GM18511 (cell line): ENCODE measurements around the gene TOMM6.
"Not testable (repeated sequence)": the region's sequence is repeated elsewhere in the genome, so short reads cannot be mapped to it uniquely, and the experiment has no call there.

Source experiments
- ATAC-seq: cut with Tn5 transposase; IDR thresholded peaks from one replicate; pipeline ENCODE4 v1.9.1; 2021; ENCODE audit warnings: mild to moderate bottlenecking, moderate library complexity; ENCODE audit not compliant: unreplicated experiment

The TOMM6 gene

DNA sequence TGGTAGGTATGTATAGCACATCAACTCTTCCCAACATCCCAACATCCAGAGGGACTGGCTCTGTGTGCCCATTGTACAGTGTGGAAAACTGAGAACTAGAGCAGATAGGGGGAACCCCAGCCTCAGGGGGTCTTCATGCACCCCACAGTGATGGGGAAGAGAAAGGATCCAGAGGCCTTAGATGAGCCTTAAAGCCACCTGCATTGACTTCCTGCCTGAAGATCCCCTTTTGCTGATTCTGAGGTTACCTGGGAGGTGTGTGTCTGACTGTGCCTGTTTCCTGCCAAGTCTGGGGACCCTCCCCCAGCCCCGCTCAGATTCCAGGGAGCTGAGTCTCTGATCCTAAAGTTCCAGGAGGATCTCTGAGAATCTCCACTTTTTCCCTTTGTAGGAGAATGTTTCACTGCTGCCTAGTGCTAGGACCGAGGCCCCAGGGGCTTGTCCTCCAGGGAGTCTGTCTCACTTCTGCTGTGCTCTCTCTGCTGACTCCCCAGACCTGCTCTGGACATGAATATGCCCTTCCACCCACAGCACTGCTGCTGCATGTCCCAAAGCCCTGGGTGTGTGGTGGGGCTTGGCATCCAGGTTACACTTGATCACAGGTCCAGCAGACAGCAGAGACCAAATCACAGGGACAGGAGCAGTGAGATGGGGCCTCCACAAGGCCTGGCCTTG, 27.5 kb upstream of the TOMM6 start:
- no peak for ATAC-seq

DNA sequence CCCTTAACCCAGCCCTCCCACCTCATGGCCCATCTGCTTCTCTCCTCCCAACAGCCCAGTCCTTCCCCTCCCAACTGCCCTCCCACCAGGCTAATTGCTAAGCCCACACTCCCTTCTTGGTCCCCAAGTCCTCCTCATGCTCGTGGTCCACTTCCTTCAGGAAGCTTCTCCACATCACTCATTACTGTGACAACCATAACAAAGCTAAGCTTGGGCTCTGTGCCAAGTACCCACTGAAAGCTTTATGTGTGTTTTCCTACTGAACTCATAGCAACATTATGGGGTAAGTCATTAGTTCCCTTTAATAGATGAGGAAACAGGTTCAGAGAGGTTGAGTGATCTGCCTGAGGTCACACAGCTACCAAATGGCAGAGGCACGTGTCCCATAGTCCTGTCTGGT, 24.0 kb upstream of the TOMM6 start:
- ATAC-seq, result no peak

GRCh38 chr6:41766043-41766664, 21.3 kb upstream of the TOMM6 start:
- ATAC-seq, result not testable (repeated sequence)

GRCh38 chr6:41767112-41767833, 20.2 kb upstream of the TOMM6 start:
- no peak for ATAC-seq

GRCh38 chr6:41768545-41769308, 18.8 kb upstream of the TOMM6 start:
- ATAC-seq, result no peak

- no peak for ATAC-seq
Measured at GRCh38 chr6:41769376-41769775, 18.1 kb upstream of the TOMM6 start.

GRCh38 chr6:41770381-41771057, 17.0 kb upstream of the TOMM6 start:
- no peak for ATAC-seq

DNA sequence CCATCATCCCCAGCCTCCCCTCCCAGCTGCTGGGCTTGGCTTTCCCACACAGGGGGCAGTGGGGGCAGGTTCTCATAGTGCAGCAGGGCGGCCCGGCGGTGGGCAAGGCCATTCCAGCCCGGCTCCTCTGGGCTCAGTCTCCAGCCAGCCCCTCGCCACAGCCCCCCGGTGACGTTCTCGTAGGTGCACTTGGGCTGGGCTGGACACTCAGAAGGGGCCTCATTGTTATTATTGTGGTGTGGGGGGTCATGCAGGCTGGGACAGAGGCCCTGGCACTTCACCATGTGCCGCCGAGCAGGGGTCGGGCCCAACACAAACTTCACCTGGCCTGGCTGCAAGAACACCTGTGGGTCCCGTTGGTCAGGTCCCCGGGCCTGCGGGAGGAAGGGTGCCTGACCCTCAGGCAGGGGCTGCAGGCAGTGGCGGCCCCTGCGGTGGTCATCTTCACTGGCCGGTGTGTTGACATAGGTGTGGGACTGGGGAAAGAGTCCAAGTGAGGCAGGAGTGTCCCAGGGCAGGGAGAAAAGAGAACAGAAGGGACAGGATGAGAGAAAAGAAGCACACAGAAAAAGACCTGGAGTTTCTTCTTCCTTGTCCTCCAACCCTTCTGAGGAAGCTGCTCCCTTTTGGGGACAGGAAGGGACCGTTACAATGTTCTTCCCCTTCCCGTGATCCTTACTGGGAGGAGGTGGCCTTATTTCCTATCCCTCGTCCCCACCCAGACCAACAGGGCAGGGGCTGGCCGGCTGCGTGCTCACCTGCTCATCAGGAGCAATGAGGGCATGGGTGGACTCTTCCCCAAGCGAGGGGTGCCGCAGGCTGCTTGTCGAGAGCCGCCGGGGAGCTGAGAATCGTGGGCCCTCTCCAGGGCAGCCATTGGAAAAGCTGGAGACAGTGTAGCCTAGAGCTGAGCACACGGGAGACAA, 16.2 kb upstream of the TOMM6 start:
- no peak for ATAC-seq

DNA sequence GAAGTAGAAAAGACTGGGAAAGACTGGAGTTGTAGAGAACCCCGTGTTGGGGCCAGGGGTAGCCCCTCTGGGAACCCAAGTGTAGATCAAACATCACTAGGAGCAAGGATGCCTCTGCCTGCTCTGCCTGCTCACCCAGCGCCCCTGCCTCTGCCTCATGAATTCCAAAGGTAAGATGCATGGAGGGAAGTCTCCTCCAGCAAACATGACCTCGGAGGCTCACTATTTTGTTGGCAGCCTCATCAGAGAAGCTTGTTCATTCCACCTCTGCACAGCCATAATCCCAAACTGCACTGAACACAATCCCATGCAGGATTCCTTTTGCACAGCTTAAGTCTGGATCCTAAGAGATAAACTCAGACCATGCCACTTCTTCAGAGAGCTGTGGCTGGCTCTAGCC, 12.7 kb upstream of the TOMM6 start:
- ATAC-seq, result no peak

DNA sequence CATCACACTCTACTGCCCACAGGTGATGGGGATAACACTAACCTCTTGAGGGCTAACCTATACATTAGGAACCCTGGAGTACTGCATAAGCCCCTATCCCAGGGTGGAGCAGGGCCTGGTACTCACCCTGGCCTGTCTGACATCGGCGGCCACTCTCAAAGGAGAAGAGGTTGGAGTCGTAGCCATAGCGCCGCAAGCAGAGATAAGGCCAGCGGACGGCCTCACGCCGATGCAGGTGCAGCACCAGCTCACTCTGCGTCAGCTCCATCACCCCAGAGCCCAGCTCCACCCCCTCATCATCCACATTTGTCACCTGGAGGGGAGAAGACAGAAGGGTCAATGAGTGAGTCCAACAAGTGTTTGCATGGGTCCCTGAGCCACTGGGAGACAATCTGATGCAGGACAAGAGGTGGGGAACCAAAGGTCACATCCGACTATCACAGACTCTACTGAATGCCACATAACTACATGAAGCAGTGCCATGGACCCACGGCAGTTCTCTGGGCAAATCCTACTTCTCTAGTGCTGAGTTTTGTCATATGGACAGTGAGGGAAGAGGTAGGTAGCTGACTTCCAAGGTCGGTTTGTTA, 12.1 kb upstream of the TOMM6 start:
- ATAC-seq, result no peak

DNA sequence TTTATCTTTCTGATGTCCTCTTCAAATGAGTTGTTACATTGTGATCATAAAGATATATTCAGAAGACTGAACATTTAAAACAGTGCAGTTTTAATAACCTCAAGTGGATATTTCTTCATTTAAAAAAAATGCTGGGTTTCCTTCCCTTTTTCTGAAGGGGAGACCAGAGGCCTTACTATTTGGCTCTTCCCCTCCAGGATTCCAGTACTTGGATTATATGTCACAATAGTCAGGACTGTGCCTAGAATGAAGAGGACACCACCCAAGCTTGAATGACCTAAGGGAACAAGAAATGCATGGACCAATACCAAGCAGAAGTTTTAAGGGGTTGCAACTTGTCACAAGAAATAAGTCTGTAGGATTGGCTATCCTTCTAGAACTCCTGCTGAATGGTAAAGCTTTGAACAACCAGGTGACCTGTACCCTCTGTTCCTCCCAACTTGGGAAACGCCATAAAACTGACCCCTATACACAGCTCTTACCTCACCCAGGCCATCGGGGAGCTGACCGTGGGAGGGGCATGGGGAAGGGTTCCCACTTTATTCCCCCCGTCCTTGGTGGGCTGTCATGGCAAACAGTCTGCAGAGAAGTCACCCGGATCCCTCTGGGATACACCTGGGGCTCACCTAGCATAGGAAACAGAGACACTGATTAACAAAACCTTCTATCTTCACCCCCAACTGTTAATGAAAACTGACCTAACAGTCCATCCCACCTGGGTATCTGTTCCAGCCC, 9.8 kb upstream of the TOMM6 start:
- no peak for ATAC-seq

DNA sequence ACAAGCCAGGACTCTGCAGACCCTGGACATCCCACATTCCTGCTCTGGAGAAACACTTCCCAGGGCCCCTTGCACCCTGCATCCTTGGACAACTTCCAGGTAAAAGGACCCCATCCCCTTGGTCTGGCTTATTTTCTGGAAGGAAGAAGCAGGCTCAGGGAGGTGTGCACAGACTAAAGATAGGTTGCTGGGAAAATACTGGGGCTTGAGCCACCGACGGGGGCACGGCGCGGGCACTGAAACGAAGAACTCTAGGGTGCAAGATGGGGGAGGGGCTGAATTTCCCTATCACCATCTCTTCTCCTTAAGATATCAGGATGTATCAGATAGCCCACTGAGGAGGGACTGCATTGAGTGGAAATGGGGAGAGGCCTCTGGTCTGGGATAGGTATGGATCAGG, 8.6 kb upstream of the TOMM6 start:
- no peak for ATAC-seq

DNA sequence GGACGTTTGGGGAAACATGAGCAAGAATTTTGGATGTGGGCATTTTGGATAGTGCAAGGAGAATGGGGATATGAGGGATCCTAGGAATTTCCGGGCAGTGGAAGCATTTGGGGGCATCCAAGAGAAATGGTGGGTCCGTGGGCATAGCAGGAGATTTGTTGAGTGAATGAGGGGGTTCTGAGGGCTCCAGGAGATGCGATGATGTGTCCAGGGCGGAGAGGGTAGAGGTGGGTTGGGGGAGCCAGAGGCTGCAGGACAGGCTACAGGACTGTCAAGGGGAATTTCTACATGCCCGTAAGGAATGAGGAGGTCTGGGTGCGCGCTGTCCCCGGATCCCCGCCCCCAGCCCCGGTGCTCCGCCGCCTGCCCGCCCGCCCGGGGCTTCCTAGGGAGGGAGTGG, 8.2 kb upstream of the TOMM6 start:
- ATAC-seq, result peak; percentile 17

- peak; percentile 97 for ATAC-seq
Measured at GRCh38 chr6:41779788-41780550, 7.5 kb upstream of the TOMM6 start, which contains the start of gene FRS3. Gene FRS3, minus strand, starts transcription at chr6:41779900. Its CDS starts 2,913 bp downstream, at chr6:41776987.

- no peak for ATAC-seq
Measured at GRCh38 chr6:41780551-41781365, 6.7 kb upstream of the TOMM6 start, which contains the start of gene PRICKLE4. Gene PRICKLE4, plus strand, starts transcription at chr6:41780782. Its CDS starts 2,692 bp downstream, at chr6:41783474.

DNA sequence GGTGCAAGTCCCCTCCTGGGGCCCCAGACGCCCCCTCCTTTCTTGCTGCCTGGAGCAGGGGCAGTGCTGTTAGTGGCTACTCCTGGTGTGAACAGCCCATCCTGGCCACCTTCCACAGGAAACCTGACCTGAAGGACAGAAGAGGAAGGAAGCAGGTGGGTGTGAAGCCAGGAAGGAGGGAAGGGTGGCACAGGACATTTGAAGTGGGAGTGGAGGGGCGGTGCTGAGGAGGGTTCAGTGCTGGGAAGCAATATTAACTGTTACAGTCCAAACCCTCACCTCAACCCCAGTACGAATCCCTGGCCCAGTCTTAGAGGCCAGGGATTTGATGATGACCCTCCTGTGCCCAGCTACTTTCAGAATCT, 6.1 kb upstream of the TOMM6 start:
- ATAC-seq, result no peak
